ENCODE results near the gene GOLGA1.

DNA sequence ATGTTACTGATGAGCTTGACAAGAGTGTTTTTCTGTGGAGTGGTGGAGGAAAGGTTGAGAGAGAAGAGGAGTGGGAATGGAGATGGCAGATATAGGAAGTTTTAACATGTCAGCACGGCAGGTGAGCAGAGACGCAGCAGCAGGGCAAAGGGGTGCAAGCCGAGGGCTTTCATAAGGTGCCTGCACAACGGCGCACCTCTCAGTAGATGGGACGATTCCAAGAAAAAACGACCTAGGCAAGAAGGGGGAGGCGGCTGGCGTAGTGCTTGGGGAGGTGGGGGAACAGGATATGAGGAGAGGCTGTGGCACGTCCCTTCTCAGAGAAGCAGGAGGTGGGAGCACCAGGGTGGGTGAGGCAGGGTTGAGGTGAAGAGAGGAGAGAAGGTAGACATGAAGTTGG, 54.4 kb downstream of the GOLGA1 start:
- TF ChIP-seq TAF1 (IDR thresholded peaks at IDR 0.05; ENCODE audit: borderline replicate concordance, low read depth, low read length) (no peak), POLR2A (IDR thresholded peaks at IDR 0.05; ENCODE audit: low read depth, low read length) (no peak)

All from GM12892 (cell line).